ENCODE data around the gene DPP6.

The DPP6 gene

GRCh38 chr7:154623399-154623798 is 571.2 kb downstream of the DPP6 start:
- no peak for TF ChIP-seq CTCF (IDR thresholded peaks at IDR 0.05; ENCODE audit: poor library complexity, severe bottlenecking)
- Histone ChIP-seq H3K27me3 (ENCODE audit: insufficient read depth, poor library complexity, severe bottlenecking) (no peaks in the 10 kb centered on the region), H3K36me3 (ENCODE audit: low read depth) (no peaks in the 10 kb centered on the region), H3K9me3 (ENCODE audit: severe bottlenecking) (peaks cover 3% of the 10 kb centered on the region), H3K4me3 (ENCODE audit: severe bottlenecking) (no peak overlapping the region), H3K27ac (ENCODE audit: poor library complexity, severe bottlenecking) (no peak overlapping the region), H3K4me1 (ENCODE audit: insufficient read depth, poor library complexity, severe bottlenecking) (no peaks in the 10 kb centered on the region)
- ATAC-seq (ENCODE audit: low read depth) (no peak), DNase-seq (ENCODE audit: low spot score) (no peak)

GRCh38 chr7:154627646-154628290 is 575.6 kb downstream of the DPP6 start:
- Histone ChIP-seq H3K4me1 (ENCODE audit: insufficient read depth, poor library complexity, severe bottlenecking) (no peaks in the 10 kb centered on the region), H3K27me3 (ENCODE audit: insufficient read depth, poor library complexity, severe bottlenecking) (no peaks in the 10 kb centered on the region), H3K36me3 (ENCODE audit: low read depth) (no peaks in the 10 kb centered on the region), H3K9me3 (ENCODE audit: severe bottlenecking) (peaks cover 3% of the 10 kb centered on the region), H3K27ac (ENCODE audit: poor library complexity, severe bottlenecking) (no peak overlapping the region), H3K4me3 (ENCODE audit: severe bottlenecking) (no peak overlapping the region)
- ATAC-seq (ENCODE audit: low read depth), result no peak
- DNase-seq (ENCODE audit: low spot score), result no peak
- TF ChIP-seq CTCF (IDR thresholded peaks at IDR 0.05; ENCODE audit: poor library complexity, severe bottlenecking), result no peak

- Histone ChIP-seq H3K27me3 (ENCODE audit: insufficient read depth, poor library complexity, severe bottlenecking) (no peaks in the 10 kb centered on the region), H3K4me1 (ENCODE audit: insufficient read depth, poor library complexity, severe bottlenecking) (no peaks in the 10 kb centered on the region), H3K27ac (ENCODE audit: poor library complexity, severe bottlenecking) (no peak overlapping the region), H3K9me3 (ENCODE audit: severe bottlenecking) (peaks cover 3% of the 10 kb centered on the region), H3K4me3 (ENCODE audit: severe bottlenecking) (no peak overlapping the region), H3K36me3 (ENCODE audit: low read depth) (no peaks in the 10 kb centered on the region)
- no peak for TF ChIP-seq CTCF (IDR thresholded peaks at IDR 0.05; ENCODE audit: poor library complexity, severe bottlenecking)
- ATAC-seq (ENCODE audit: low read depth) (no peak), DNase-seq (ENCODE audit: low spot score) (no peak)
Observed at GRCh38 chr7:154628556-154628955, 576.4 kb downstream of the DPP6 start.

GRCh38 chr7:154631162-154631561 is 579.0 kb downstream of the DPP6 start:
- Histone ChIP-seq H3K36me3 (ENCODE audit: low read depth) (no peaks in the 10 kb centered on the region), H3K27ac (ENCODE audit: poor library complexity, severe bottlenecking) (no peak overlapping the region), H3K27me3 (ENCODE audit: insufficient read depth, poor library complexity, severe bottlenecking) (no peaks in the 10 kb centered on the region), H3K9me3 (ENCODE audit: severe bottlenecking) (peaks cover 3% of the 10 kb centered on the region), H3K4me1 (ENCODE audit: insufficient read depth, poor library complexity, severe bottlenecking) (no peaks in the 10 kb centered on the region), H3K4me3 (ENCODE audit: severe bottlenecking) (no peak overlapping the region)
- DNase-seq (ENCODE audit: low spot score) (no peak), ATAC-seq (ENCODE audit: low read depth) (no peak)
- TF ChIP-seq CTCF (IDR thresholded peaks at IDR 0.05; ENCODE audit: poor library complexity, severe bottlenecking), result no peak

GRCh38 chr7:154633641-154634040 is 581.4 kb downstream of the DPP6 start:
- no peaks in the 10 kb centered on the region for H3K27me3 ChIP-seq (ENCODE audit: insufficient read depth, poor library complexity, severe bottlenecking)
- no peak for TF ChIP-seq CTCF (IDR thresholded peaks at IDR 0.05; ENCODE audit: poor library complexity, severe bottlenecking)
- no peak for DNase-seq (ENCODE audit: low spot score)

More at GRCh38 chr7:154633641-154634040, 581.4 kb downstream of the DPP6 start:
- ATAC-seq (ENCODE audit: low read depth), result no peak
- Histone ChIP-seq H3K4me1 (ENCODE audit: insufficient read depth, poor library complexity, severe bottlenecking) (no peaks in the 10 kb centered on the region), H3K36me3 (ENCODE audit: low read depth) (no peaks in the 10 kb centered on the region), H3K9me3 (ENCODE audit: severe bottlenecking) (no peaks in the 10 kb centered on the region), H3K27ac (ENCODE audit: poor library complexity, severe bottlenecking) (no peak overlapping the region), H3K4me3 (ENCODE audit: severe bottlenecking) (no peak overlapping the region)

All from RWPE2 (cell line).